Measurements from ENCODE around the gene MTG1. TPM values are rescaled to one million over a fixed set of nuclear protein-coding genes. Genes with fewer than 3 reads are reported as not detected.

Gene MTG1
- total and polyA plus RNA-seq, 10 of the 15 experiments (the other 5 are each of a cell fraction or from before 2014, with no cell fraction given), result 6.2 to 104 (median 62.5) TPM

DNA sequence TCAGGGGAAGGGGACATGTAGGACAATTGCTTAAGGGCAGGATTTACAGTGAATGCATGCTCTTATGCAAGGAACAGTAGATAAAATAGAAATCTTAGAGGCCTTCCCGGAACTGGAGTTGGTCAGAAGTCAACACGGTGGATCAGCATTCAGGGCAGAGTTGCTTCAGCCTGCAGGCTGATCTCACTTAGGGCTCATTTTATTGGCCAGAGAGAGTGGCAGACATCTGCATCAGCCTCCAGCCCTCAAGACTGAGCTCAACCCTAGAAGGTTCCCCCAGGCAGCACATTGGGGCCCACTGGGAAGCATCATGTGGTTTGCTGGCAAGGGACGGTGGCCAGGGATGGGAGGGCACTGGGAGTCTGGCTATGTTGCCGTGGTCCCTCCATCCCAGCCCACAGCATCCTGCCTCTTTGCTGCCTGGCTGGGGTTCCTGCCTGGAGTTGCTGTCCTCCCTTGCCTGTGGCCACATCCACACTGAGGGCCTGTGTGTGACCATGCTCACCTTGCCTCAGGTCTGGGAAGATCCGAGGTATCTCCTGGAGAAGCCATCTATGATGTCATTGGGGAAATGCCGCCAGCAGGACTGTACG, 72.8 kb downstream of the MTG1 start:
- Histone ChIP-seq H3K4me3 (no peak overlapping the region), H3K27ac (ENCODE audit: control insufficient read depth, insufficient read depth) (no peak overlapping the region), H3K36me3 (ENCODE audit: control insufficient read depth in 2 of 2, insufficient read depth in 2 of 2, low read length in 1 of 2) (no peaks in the 10 kb centered on the region), H3K4me1 (ENCODE audit: control insufficient read depth, insufficient read depth, low read length) (no peaks in the 10 kb centered on the region), H3K79me2 (ENCODE audit: control insufficient read depth, insufficient read depth, low read length) (no peaks in the 10 kb centered on the region), H3K9ac (ENCODE audit: control insufficient read depth, insufficient read depth, low read length) (no peak overlapping the region), H4K20me1 (ENCODE audit: control insufficient read depth, insufficient read depth) (no peaks in the 10 kb centered on the region), H3K9me3 (replicated peaks; ENCODE audit: control insufficient read depth, insufficient read depth, low read length) (no peaks in the 10 kb centered on the region; the same call in 2 of the 3 replicates), H2AFZ (ENCODE audit: control insufficient read depth, low read depth, low read length) (no peak overlapping the region), H3K4me2 (ENCODE audit: control insufficient read depth, insufficient read depth) (no peak overlapping the region), H3K27me3 (replicated peaks in 1 of 2; ENCODE audit: control insufficient read depth in 2 of 2, insufficient read depth in 2 of 2, low read length in 1 of 2) (no peaks in the 10 kb centered on the region)
- in situ Hi-C loops (cut with MboI), result no loop called here
- intact Hi-C loops (cut with micrococcal nuclease; ENCODE audit: unreplicated experiment), result no loop called here
- ATAC-seq (no peak), DNase-seq (ENCODE audit: low read depth, low spot score) (no peak), FAIRE-seq (no peak)
- WGBS (ENCODE audit: insufficient coverage, insufficient replicate concordance, low lambda C conversion rate, missing lambda C conversion rate), result 42% methylated on average over 7 of the region's 7 CpGs
- SMC1A ChIA-PET (ENCODE audit: uncharacterized antibody, unreplicated experiment), result no interaction called here
- RAD21 ChIA-PET (ENCODE audit: unreplicated experiment), result no interaction called here
- POLR2A ChIA-PET, result no interaction called here
- CTCF ChIA-PET, result no interaction called here
- BruUV-seq (replicated peaks), result no TSS peak
- TF ChIP-seq REST (IDR thresholded peaks at IDR 0.05; ENCODE audit: low read depth, low read length), result no peak
- TF ChIP-seq TARDBP (IDR thresholded peaks at IDR 0.05; ENCODE audit: borderline replicate concordance), result no peak
- TF ChIP-seq BMI1 (IDR thresholded peaks at IDR 0.05; ENCODE audit: borderline replicate concordance), result no peak
- TF ChIP-seq CBX3 (IDR thresholded peaks at IDR 0.05; ENCODE audit: borderline replicate concordance, low read depth), result no peak
- TF ChIP-seq RB1 (IDR thresholded peaks at IDR 0.05; ENCODE audit: borderline replicate concordance), result no peak
- TF ChIP-seq CREB1 (IDR thresholded peaks at IDR 0.05; ENCODE audit: low read depth), result no peak
- TF ChIP-seq MXI1 (IDR thresholded peaks at IDR 0.05; ENCODE audit: low read depth, low read length), result no peak
- no peak for TF ChIP-seq HDAC6 (IDR thresholded peaks at IDR 0.05; ENCODE audit: unreplicated experiment)
- TF ChIP-seq SUZ12 (IDR thresholded peaks at IDR 0.05; ENCODE audit: unreplicated experiment), result no peak
- no peak for TF ChIP-seq CTCF (IDR thresholded peaks at IDR 0.05 in 2 of 3, conservative IDR thresholded peaks at IDR 0.05 in 1 of 3; ENCODE audit: control insufficient read depth in 2 of 3, extremely low read depth in 1 of 3, insufficient read depth in 1 of 3, low read depth in 3 of 3, low read length in 3 of 3)
- TF ChIP-seq EZH2 (IDR thresholded peaks at IDR 0.05; ENCODE audit: borderline replicate concordance, control insufficient read depth, low read depth, low read length), result no peak
- TF ChIP-seq, protein P1, sequence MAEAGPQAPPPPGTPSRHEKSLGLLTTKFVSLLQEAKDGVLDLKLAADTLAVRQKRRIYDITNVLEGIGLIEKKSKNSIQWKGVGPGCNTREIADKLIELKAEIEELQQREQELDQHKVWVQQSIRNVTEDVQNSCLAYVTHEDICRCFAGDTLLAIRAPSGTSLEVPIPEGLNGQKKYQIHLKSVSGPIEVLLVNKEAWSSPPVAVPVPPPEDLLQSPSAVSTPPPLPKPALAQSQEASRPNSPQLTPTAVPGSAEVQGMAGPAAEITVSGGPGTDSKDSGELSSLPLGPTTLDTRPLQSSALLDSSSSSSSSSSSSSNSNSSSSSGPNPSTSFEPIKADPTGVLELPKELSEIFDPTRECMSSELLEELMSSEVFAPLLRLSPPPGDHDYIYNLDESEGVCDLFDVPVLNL (IDR thresholded peaks at IDR 0.05; ENCODE audit: low read depth, low read length), result no peak
- no peak for TF ChIP-seq ZNF274 (IDR thresholded peaks at IDR 0.05; ENCODE audit: insufficient read depth, insufficient read length)
- TF ChIP-seq IKZF2 (IDR thresholded peaks at IDR 0.05), result no peak
- no peak for TF ChIP-seq E4F1 (IDR thresholded peaks at IDR 0.05; ENCODE audit: borderline replicate concordance, partially characterized antibody)
- TF ChIP-seq SIN3A (IDR thresholded peaks at IDR 0.05; ENCODE audit: low read depth, low read length), result no peak
